Activated naive CD4-positive, alpha-beta T cell treated with anti-CD3 and anti-CD28 coated beads, Interleukin-2, amount 10 ng/mL, durations not matched to agents 7 days and 5 days (primary cell): ENCODE results near the gene SH2D2A.
A peak's percentile ranks its signal among the peaks of the same experiment; 100 is the strongest.

ENCODE experiments used
- CTCF ChIA-PET: fragments of 350-600 bp; sonication (Branson Sonifier 250); formaldehyde crosslinking; loops from one replicate; lab custom pipeline; 2021; ENCODE audit warnings: antibody characterized with exemption; lab: Charles Lee
- DNase-seq: peaks from one replicate; pipeline ENCODE4 v3.0.0-alpha.2; 2020
- H3K27ac Mint-ChIP-seq: one replicate; pipeline ENCODE4 v1.8.0; 2021; ENCODE audit warnings: mild to moderate bottlenecking, moderate library complexity, mixed read lengths
- H3K27me3 Mint-ChIP-seq: one replicate; pipeline ENCODE4 v1.8.0; 2021; ENCODE audit warnings: mild to moderate bottlenecking, mixed read lengths
- H3K36me3 Mint-ChIP-seq: one replicate; pipeline ENCODE4 v1.8.0; 2021; ENCODE audit warnings: mixed read lengths
- H3K4me1 Mint-ChIP-seq: one replicate; pipeline ENCODE4 v1.8.0; 2021; ENCODE audit warnings: mixed read lengths
- H3K4me3 Mint-ChIP-seq: one replicate; pipeline ENCODE4 v1.8.0; 2021; ENCODE audit warnings: mild to moderate bottlenecking, moderate library complexity, mixed read lengths
- H3K9me3 Mint-ChIP-seq: one replicate; pipeline ENCODE4 v1.8.0; 2021; ENCODE audit warnings: mixed read lengths

Gene SH2D2A

DNA sequence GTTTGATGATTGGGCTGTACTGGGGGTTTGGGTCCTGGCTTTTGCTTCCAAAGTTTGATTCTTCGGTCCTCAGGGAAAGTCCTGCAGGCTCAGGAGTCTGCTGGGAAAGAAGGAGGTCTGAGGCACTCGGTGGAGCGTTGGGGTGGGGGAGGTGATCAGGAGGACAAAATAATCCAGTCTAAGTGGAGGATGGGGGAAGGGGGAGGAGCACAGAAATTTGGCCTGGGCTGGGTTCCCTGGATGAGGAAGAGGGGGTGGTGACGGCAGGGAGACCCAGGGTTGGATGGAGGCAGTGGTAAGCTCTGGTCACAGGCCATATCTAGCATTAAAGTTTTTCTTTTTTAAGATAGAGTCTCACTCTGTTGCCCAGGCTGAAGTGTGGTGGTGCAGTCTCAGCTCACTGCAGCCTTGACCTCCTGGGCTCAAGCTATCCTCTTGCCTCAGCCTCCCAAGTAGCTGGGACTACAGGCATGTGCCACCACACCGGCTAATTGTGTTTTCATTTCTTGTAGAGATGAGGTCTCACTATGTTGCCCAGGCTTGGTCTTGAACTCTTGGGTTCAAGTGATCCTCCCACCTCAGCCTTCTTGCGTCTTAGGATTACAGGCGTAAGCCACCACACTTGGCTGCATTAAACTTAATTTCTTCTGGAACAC is 6.8 kb downstream of the SH2D2A start:
- H3K27ac Mint-ChIP-seq = peak overlapping the region; percentile 47
- H3K27me3 Mint-ChIP-seq = no peaks in the 10 kb centered on the region
- CTCF ChIA-PET = interaction anchor here (1.1 to 7.0 kb wide), 4 partner anchors 13 to 84 kb away, joined by 4 to 47 read pairs (median 23); partner anchors contain the start of gene NTRK1
- H3K4me3 Mint-ChIP-seq = no peak overlapping the region
- H3K9me3 Mint-ChIP-seq = no peaks in the 10 kb centered on the region
- H3K4me1 Mint-ChIP-seq = peaks cover 78% of the 10 kb centered on the region
- no peak for DNase-seq
- H3K36me3 Mint-ChIP-seq = peaks cover 66% of the 10 kb centered on the region

DNA sequence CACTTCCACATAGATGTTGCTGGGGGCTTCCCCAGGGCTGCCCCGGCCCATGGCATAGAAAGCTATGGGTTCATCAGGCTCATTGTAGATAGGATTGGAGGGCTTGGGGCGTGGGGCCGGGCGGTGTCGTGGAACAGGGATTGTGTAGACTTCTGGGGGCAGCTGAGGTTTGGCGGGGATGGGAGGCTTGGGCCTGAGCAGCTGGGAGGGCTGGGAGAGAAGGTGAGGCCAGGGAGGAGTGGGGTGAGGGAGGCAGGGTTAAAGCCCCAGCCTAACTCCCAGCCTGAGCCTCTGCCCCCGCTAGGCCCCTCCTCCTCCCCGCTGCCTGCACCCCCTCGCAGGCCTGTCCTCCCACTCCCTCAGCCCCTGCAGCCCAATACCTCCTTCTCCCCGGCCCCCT is 7.4 kb downstream of the SH2D2A start:
- Mint-ChIP-seq H3K4me3 (no peak overlapping the region), H3K27me3 (no peaks in the 10 kb centered on the region), H3K36me3 (peaks cover 61% of the 10 kb centered on the region), H3K4me1 (peaks cover 73% of the 10 kb centered on the region), H3K9me3 (no peaks in the 10 kb centered on the region), H3K27ac (no peak overlapping the region)
- DNase-seq = no peak
- CTCF ChIA-PET = interaction anchor here (1.7 to 7.0 kb wide), 3 partner anchors 12 to 51 kb away, joined by 10 to 47 read pairs (median 36); partner anchors contain the start of gene NTRK1

DNA sequence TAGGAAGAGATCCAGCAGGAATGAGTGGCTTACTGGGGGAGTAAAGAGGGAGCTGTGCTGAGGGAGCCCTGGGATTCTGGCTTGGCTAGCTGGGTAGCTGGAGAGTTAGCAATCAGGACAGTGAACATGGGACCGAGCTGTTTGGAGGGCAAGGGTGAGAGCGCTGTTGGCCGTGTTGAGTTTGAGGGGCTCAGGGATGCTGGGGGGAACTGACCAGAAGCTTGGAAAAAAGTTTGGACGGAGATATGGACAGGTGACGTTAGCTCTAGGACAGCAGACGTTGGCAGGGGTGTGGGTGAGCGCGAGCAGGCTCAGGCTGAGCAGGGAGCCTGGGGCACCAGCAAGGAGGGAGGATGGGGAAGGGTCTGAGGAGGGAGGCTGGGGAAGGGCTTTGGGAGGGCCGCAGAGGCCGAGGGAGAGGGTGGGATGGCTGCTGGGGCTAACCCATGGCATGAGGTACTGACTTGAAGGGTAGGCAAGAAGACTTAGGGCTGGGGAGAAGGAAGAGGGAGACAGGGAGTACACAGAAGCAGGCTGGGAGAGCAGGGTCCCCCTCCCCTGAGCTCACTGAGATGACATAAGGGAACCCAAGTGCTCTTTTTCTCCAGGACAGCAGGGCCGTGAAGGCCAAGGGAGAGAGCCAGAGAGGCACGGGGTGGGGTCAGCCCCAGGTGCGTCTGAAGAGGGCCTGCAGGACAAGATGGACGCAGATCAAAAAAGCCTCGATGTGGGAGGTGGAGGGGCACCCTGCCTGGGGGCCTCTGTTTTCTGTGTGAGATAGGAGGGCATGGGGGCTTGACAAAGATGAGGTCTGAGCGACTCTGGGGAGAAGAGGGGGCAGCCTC is 8.2 kb downstream of the SH2D2A start:
- CTCF ChIA-PET = interaction anchor here (0.6 to 7.0 kb wide), 10 partner anchors 12 to 119 kb away, joined by 3 to 47 read pairs (median 6); partner anchors contain the start of genes INSRR and NTRK1
- Mint-ChIP-seq H3K27me3 (no peaks in the 10 kb centered on the region), H3K36me3 (peaks cover 55% of the 10 kb centered on the region), H3K4me3 (no peak overlapping the region), H3K4me1 (peaks cover 65% of the 10 kb centered on the region), H3K27ac (peak overlapping the region; percentile 86), H3K9me3 (no peaks in the 10 kb centered on the region)
- no peak for DNase-seq

DNA sequence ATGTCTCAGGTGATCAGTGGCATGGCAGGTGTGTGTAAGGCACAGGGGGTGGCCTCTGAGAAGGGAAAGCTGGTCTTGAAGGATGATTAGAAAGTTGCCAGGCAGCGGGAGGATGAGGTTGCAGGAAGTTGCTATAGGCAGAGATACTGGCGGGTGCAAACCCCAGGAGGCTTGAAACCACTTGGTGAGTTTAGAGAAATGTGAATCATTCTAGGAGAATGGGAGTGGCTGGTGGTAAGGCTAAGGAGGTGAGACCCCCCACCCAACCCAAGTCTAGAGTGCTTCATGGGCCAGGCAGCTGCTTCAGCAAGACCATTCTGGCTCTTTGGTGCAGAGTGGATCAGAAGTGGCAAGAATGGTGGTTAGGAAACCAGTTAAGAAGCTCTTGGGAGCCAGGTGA is 9.0 kb downstream of the SH2D2A start:
- CTCF ChIA-PET = interaction anchor here (0.8 to 7.0 kb wide), 9 partner anchors 11 to 118 kb away, joined by 3 to 47 read pairs (median 8); partner anchors contain the start of genes INSRR and NTRK1
- peak; percentile 50 for DNase-seq
- Mint-ChIP-seq H3K4me1 (peaks cover 57% of the 10 kb centered on the region), H3K36me3 (peaks cover 47% of the 10 kb centered on the region), H3K27me3 (no peaks in the 10 kb centered on the region), H3K9me3 (no peaks in the 10 kb centered on the region), H3K4me3 (peak overlapping the region; percentile 8), H3K27ac (peak overlapping the region; percentile 86)

DNA sequence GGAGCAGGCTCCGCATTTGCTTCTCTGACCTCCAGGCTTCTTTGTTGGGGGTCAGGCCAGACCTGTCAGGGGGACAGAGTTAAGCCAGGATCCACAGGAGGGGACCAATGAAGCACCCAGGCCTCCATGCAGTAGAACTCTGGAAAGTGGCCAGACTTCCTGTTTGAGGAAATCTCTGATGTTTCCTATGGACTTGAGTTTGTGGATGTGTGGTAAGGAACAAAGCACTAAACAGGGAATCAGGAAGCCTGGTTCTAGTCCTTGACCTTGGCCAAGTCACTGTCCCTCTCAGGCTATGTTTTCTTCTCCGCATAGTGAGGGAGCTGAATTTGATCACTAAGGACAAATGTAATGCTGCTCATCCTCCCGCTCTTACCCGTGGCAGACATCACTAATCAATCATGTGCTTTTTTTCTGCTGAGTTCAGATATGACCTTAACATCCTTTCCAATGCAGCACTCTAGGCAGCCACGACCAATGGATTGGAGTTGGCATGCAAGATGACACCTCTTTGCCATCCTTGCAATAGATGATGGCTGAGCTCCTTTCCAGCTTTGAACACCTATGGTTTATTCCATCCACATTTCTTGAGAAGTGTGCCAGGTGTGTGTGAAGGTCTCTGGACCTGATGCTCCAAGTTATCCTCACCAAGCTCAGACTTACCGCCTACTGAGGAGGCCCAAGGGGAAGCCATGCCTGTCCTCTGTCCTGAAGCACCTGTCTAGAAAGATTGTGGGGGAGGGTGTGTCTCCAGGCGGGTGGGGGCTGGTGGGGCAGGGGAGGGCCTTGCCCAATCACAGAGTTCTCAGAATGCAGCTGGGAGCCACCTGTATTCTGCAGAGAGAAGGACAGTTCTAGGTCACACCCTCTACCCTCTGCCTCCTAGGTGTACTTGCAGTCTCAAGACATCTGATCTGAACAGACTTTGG is 9.9 kb downstream of the SH2D2A start:
- peaks cover 39% of the 10 kb centered on the region for H3K36me3 Mint-ChIP-seq
- CTCF ChIA-PET = interaction anchor here (1.0 to 7.0 kb wide), 7 partner anchors 10 to 83 kb away, joined by 4 to 47 read pairs (median 9); partner anchors contain the start of genes INSRR and NTRK1
- no peaks in the 10 kb centered on the region for H3K27me3 Mint-ChIP-seq
- no peak for DNase-seq
- no peaks in the 10 kb centered on the region for H3K9me3 Mint-ChIP-seq
- H3K4me3 Mint-ChIP-seq = no peak overlapping the region
- H3K4me1 Mint-ChIP-seq = peaks cover 49% of the 10 kb centered on the region
- no peak overlapping the region for H3K27ac Mint-ChIP-seq

DNA sequence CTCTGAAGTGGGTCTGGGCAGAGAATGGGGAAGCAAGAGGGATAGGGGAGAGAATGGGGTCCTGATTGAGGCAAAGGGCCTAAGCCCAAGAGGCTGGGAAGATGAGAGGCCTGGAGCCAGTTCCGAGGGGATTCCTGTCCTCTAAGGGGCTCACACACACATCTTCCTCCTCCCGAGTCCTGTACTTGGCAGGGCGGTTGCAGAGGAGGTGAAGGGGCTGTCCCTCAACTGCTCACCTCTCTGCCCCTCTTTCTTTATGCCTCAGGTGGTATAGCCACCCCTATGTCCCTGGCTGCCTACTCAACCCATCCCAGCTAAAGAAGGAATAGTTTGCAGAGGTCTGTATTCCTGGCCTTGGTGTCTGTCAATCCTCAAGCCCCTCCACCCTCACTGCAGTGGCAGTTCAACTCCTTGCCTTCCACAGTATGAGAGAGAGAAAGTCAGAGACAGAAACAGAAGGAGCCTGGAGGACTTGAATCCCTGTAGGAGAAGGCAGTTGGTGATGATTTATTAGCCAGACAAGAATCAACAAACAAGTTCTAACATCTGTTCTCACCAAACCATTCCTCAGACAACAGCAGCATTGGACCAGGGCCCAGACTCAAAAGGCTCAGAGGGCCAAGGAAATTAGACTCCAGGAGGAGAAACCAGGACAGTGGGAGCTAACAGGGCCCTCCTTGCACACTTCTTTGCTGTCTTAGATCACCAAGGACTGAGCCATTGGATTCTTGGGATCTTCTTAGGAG is 10.7 kb downstream of the SH2D2A start:
- Mint-ChIP-seq H3K36me3 (peaks cover 30% of the 10 kb centered on the region), H3K4me3 (no peak overlapping the region), H3K9me3 (no peaks in the 10 kb centered on the region)

DNA sequence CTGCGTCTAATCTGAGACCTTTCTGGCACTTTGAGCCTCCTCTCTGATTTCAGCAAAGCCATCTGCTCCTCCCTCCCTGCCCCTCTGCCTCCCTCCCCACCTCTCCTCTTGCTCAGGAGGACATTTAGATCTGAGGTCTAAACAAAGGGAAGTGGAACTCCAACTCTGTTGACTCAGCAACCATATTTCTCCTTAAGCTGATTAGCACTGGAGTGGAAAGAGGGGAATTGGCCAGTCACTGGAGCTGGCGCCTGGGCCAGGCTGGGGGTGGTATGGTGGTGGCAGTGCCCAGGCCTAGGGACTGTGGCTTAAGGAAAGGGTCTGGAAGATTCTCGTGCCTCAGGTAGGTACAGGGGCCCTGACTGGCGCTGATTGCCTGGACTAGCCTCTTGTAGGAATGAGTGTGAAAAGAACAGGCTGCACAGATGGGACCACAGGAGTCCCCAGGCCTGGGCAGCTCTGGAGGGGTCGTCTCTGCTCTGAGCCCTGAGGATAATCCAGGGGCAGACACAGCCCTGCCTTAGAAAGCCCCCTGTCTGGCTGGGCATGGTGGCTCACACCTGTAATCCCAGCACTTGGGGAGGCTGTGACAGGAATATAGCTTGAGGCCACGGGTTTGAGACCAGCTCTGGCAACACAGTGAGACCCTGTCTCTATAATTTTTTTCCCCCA is 11.9 kb downstream of the SH2D2A start:
- Mint-ChIP-seq H3K9me3 (no peaks in the 10 kb centered on the region), H3K4me3 (no peak overlapping the region), H3K4me1 (peaks cover 40% of the 10 kb centered on the region), H3K27me3 (no peaks in the 10 kb centered on the region), H3K36me3 (peaks cover 29% of the 10 kb centered on the region), H3K27ac (peak overlapping the region; percentile 40)
- CTCF ChIA-PET = interaction anchor here (0.8 to 10.5 kb wide), 5 partner anchors 8 to 85 kb away, joined by 5 to 150 read pairs (median 36); partner anchors contain the start of genes NTRK1 and PEAR1
- no peak for DNase-seq

More for the DNA sequence above, 10.7 kb downstream of the SH2D2A start:
- CTCF ChIA-PET = interaction anchor here (1.5 to 7.0 kb wide), 4 partner anchors 9 to 84 kb away, joined by 6 to 47 read pairs (median 22); partner anchors contain the start of gene NTRK1
- H3K27ac Mint-ChIP-seq = peak overlapping the region; percentile 69
- no peak for DNase-seq
- H3K4me1 Mint-ChIP-seq = peaks cover 48% of the 10 kb centered on the region
- no peaks in the 10 kb centered on the region for H3K27me3 Mint-ChIP-seq

DNA sequence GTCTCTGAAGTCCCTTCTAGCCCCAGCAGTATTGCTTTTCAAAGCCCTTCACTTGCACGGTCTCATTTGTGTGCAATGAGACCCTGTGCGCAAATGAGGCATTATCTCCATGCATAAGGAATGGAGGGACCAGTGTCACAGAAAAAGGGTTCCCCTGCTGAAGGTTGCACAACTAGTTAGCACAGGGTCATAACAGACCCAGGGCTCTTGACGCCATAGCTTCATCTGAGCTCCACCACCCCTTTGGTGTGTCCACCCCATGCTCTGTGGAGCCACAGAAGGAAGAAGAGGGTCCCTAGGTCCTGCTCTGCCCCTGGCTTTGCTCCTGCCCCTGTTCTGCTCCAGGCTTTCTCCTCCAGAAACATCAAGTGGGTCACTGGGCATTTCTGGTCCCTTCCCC is 12.6 kb downstream of the SH2D2A start:
- CTCF ChIA-PET = interaction anchor here (0.8 to 10.5 kb wide), 3 partner anchors 34 to 85 kb away, joined by 5 to 150 read pairs (median 47); partner anchors contain the start of gene PEAR1
- H3K27me3 Mint-ChIP-seq = no peaks in the 10 kb centered on the region
- H3K4me1 Mint-ChIP-seq = peaks cover 35% of the 10 kb centered on the region
- no peaks in the 10 kb centered on the region for H3K9me3 Mint-ChIP-seq
- no peak for DNase-seq
- H3K27ac Mint-ChIP-seq = peak overlapping the region; percentile 40
- H3K36me3 Mint-ChIP-seq = peaks cover 30% of the 10 kb centered on the region
- no peak overlapping the region for H3K4me3 Mint-ChIP-seq

DNA sequence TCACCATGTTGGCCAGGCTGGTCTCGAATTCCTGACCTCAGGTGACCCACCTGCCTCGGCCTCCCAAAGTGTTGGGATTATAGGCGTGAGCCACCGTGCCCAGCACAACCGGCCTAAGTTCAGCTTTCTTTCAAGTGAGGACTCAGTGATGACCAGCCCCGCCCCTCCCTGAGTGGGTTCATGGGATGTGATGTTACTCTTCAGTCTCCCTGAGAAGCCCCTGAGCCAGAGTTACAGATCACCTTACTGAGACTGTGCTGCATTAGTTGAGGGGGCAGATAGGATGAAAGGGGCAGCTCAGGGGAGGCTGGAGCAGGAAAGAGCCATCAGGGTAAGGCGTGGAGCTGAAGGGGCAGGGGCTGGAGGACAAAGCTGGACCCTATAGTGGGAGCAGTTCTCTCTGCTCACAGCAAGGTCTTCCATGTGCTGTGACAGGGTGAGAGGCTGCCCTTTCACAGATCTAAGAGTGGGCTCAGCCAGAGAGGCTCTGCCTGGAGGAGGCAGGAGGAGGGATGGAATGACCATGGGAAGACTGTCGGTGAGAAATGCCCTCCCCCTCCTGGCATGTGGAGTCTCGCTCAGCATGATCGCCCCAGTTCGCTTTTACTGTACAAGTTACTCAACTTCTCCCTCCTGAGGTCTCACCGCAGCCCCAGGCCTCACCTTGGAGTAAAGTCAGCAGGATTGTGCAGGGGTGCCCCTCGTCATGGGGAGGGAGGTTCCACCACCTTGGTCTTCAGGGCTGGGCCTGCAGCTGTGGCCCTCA is 13.4 kb downstream of the SH2D2A start:
- Mint-ChIP-seq H3K9me3 (no peaks in the 10 kb centered on the region), H3K27ac (peak overlapping the region; percentile 24), H3K36me3 (peaks cover 28% of the 10 kb centered on the region), H3K4me3 (no peak overlapping the region), H3K4me1 (peaks cover 27% of the 10 kb centered on the region), H3K27me3 (no peaks in the 10 kb centered on the region)
- DNase-seq = no peak
- CTCF ChIA-PET = interaction anchor here (0.9 to 10.6 kb wide), 8 partner anchors 11 to 124 kb away, joined by 3 to 240 read pairs (median 6); partner anchors contain the start of genes INSRR, NTRK1, PEAR1 and SH2D2A

DNA sequence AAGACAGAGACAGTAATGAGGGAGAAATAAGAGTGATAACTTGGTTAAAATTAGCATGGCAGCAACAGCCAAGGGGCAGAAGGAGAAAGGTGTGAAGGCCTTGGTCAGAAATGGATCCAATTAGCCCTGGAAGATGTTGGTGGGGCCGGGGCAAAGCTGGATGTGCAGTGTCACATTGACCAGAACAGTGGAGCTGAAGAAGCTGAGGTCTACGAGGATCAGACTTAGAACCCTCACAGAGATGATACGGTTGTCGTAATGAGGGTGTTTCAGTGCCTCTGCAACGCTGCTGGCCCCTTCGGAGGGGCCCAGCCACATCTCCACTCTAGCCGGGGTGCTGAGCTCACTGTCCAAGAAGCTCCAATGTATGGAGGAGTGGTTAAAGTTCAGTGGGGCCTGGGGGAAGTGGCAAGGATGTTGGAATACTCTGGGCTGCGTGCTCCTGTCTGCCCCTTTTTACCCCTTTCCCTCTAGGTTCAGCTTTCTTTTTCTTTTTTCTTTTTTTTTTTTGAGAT is 14.2 kb downstream of the SH2D2A start:
- CTCF ChIA-PET = interaction anchor here (0.9 to 10.6 kb wide), 8 partner anchors 11 to 125 kb away, joined by 3 to 240 read pairs (median 6); partner anchors contain the start of genes INSRR, NTRK1, PEAR1 and SH2D2A
- no peaks in the 10 kb centered on the region for H3K27me3 Mint-ChIP-seq
- H3K27ac Mint-ChIP-seq = peak overlapping the region; percentile 24
- H3K4me3 Mint-ChIP-seq = no peak overlapping the region
- no peak for DNase-seq
- peaks cover 25% of the 10 kb centered on the region for H3K36me3 Mint-ChIP-seq
- H3K4me1 Mint-ChIP-seq = peaks cover 19% of the 10 kb centered on the region
- H3K9me3 Mint-ChIP-seq = no peaks in the 10 kb centered on the region

DNA sequence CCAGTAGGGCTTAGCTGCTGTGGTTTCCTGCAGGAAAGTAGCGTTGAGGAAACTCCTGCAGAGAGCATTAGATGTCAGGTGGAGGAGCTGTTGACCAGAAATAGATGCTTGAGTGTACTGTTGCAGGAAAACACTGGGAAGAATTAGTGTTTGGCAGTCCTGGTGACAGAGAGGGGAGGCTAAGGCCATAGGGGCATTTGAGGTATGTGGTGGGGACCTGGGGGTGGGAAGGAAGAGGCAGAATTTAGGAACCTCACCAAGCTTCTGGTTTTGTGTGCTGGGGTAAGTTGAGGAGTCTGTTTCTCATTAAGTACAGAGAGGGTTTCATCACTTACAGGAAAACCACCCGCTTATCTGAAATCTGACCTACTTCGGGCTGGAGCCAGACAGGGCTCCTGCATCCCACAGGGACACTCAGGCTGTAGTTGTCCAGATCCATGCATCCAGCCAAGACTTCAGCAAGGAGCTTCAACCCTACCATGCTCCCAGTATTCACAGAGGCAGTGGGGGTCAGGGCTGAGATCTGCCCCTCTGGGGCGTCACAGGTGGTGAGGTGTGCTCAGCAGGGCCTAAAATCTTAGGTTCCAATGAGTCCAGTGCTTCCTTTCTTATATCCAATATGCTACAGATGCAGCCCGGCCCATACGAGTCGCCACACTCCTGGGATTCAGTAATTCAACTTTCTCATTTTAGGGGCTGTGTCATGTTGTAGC is 15.1 kb downstream of the SH2D2A start:
- Mint-ChIP-seq H3K4me1 (peaks cover 13% of the 10 kb centered on the region), H3K36me3 (peaks cover 25% of the 10 kb centered on the region), H3K9me3 (no peaks in the 10 kb centered on the region), H3K4me3 (no peak overlapping the region), H3K27me3 (no peaks in the 10 kb centered on the region), H3K27ac (peak overlapping the region; percentile 15)
- CTCF ChIA-PET = interaction anchor here (0.7 to 10.6 kb wide), 16 partner anchors 13 to 126 kb away, joined by 3 to 240 read pairs (median 5); partner anchors contain the start of genes INSRR, NTRK1 and PEAR1
- DNase-seq = no peak
